ENCODE results near the gene MSI2. TPM values are rescaled to one million over a fixed set of nuclear protein-coding genes. Genes with fewer than 3 reads are reported as not detected.

MSI2 gene
- total and polyA plus RNA-seq, 9 of the 15 experiments (the other 6 are each of a cell fraction or from before 2014, with no cell fraction given): 4.6 to 61.8 (median 42.4) TPM

DNA sequence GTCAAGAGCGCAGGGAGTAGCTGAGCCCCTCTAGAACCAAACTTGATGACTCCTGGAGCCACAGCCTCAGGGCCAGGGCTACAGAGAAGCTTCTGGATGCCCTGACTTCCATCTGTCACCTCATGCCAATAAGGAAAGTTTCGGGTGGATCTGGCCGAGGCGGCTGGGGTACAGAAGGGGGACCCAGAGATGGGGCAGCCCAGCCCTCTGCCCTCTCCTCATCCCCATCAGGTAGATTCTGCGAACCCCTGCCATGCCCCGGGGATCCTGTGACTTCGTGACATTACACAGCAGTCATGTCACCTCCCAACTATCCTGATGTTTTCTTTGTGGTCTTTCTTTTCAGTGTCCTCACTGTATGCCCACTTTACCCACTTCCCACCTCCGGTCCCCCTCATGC is 374.4 kb downstream of the MSI2 start (continued):
- TF ChIP-seq, protein P1, sequence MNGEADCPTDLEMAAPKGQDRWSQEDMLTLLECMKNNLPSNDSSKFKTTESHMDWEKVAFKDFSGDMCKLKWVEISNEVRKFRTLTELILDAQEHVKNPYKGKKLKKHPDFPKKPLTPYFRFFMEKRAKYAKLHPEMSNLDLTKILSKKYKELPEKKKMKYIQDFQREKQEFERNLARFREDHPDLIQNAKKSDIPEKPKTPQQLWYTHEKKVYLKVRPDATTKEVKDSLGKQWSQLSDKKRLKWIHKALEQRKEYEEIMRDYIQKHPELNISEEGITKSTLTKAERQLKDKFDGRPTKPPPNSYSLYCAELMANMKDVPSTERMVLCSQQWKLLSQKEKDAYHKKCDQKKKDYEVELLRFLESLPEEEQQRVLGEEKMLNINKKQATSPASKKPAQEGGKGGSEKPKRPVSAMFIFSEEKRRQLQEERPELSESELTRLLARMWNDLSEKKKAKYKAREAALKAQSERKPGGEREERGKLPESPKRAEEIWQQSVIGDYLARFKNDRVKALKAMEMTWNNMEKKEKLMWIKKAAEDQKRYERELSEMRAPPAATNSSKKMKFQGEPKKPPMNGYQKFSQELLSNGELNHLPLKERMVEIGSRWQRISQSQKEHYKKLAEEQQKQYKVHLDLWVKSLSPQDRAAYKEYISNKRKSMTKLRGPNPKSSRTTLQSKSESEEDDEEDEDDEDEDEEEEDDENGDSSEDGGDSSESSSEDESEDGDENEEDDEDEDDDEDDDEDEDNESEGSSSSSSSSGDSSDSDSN (IDR thresholded peaks at IDR 0.05; ENCODE audit: borderline replicate concordance in 1 of 2, low read depth in 2 of 2, low read length in 2 of 2): no peak
- TF ChIP-seq, protein P2, sequence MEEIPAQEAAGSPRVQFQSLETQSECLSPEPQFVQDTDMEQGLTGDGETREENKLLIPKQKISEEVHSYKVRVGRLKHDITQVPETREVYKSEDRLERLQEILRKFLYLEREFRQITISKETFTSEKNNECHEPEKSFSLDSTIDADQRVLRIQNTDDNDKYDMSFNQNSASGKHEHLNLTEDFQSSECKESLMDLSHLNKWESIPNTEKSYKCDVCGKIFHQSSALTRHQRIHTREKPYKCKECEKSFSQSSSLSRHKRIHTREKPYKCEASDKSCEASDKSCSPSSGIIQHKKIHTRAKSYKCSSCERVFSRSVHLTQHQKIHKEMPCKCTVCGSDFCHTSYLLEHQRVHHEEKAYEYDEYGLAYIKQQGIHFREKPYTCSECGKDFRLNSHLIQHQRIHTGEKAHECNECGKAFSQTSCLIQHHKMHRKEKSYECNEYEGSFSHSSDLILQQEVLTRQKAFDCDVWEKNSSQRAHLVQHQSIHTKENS (CRISPR knock-in tag; IDR thresholded peaks at IDR 0.05): no peak
- TF ChIP-seq, protein P3, sequence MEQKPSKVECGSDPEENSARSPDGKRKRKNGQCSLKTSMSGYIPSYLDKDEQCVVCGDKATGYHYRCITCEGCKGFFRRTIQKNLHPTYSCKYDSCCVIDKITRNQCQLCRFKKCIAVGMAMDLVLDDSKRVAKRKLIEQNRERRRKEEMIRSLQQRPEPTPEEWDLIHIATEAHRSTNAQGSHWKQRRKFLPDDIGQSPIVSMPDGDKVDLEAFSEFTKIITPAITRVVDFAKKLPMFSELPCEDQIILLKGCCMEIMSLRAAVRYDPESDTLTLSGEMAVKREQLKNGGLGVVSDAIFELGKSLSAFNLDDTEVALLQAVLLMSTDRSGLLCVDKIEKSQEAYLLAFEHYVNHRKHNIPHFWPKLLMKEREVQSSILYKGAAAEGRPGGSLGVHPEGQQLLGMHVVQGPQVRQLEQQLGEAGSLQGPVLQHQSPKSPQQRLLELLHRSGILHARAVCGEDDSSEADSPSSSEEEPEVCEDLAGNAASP (IDR thresholded peaks at IDR 0.05): no peak
- TF ChIP-seq CEBPG (CRISPR knock-in tag; IDR thresholded peaks at IDR 0.05) (no peak), CEBPG (tag; conservative IDR thresholded peaks at IDR 0.05 in 1 of 2, IDR thresholded peaks at IDR 0.05 in 1 of 2) (no peak), ZNF263 (CRISPR knock-in tag; IDR thresholded peaks at IDR 0.05; ENCODE audit: borderline replicate concordance) (no peak), RAD51 (IDR thresholded peaks at IDR 0.05; ENCODE audit: borderline replicate concordance, low read depth) (no peak)
- TF ChIP-seq, protein P4, sequence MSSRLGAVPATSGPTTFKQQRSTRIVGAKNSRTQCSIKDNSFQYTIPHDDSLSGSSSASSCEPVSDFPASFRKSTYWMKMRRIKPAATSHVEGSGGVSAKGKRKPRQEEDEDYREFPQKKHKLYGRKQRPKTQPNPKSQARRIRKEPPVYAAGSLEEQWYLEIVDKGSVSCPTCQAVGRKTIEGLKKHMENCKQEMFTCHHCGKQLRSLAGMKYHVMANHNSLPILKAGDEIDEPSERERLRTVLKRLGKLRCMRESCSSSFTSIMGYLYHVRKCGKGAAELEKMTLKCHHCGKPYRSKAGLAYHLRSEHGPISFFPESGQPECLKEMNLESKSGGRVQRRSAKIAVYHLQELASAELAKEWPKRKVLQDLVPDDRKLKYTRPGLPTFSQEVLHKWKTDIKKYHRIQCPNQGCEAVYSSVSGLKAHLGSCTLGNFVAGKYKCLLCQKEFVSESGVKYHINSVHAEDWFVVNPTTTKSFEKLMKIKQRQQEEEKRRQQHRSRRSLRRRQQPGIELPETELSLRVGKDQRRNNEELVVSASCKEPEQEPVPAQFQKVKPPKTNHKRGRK (tag; IDR thresholded peaks at IDR 0.05): no peak

All from K562 (cell line).